ENCODE measurements around the gene ANKRD12.

GRCh38 chr18:9243029-9243428, 106.4 kb downstream of the ANKRD12 start:
- TF ChIP-seq EZH2 (IDR thresholded peaks at IDR 0.05; ENCODE audit: low read depth) (no peak), CTCF (conservative IDR thresholded peaks at IDR 0.05) (no peak)

Data from PC-9 (cell line).